ENCODE data around the gene ENC1.

Gene ENC1

GRCh38 chr5:74608736-74609601 lies 31.6 kb downstream of the ENC1 start:
- no peak for DNase-seq (ENCODE audit: low spot score)

- DNase-seq (ENCODE audit: low spot score), result no peak
Observed at GRCh38 chr5:74605759-74606158, 34.8 kb downstream of the ENC1 start.

DNA sequence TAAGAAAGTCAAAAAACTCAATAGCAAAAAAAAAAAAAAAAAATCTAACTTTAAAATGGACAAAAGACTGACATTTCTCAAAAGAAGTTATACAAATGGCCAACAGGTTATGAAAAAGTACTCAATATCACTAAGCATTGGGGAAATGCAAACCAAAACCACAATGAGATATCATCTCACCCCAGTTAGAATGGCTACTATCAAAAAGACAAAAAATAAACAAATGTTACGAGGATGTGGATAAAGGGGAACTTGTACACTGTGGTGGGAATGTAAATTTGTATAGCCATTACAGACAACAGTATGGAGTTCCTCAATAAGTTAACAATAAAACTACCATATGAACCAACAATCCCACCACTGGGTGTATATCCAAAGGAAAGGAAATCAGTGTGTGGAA lies 37.2 kb downstream of the ENC1 start:
- DNase-seq (ENCODE audit: low spot score), result no peak

DNA sequence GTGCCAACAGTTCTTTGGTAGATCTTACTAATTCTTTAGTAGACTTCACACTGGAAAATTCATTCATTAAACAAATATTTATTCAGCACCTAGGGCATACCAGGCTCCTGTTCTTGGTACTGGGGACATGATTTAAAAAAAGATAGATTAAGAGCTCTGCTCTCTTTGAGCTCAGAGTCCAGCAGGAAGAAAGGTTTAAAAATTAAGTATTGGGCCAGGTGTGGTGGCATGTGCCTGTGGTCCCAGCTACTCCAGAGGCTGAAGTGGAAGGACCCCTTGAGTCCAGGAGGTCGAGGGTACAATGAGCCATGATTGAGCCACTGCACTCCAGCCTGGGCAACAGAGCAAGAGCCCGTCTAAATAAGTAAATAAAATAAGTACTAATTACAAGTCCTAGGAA lies 41.4 kb downstream of the ENC1 start:
- DNase-seq (ENCODE audit: low spot score), result no peak

GRCh38 chr5:74598731-74599130 lies 41.8 kb downstream of the ENC1 start:
- DNase-seq (ENCODE audit: low spot score), result no peak

DNA sequence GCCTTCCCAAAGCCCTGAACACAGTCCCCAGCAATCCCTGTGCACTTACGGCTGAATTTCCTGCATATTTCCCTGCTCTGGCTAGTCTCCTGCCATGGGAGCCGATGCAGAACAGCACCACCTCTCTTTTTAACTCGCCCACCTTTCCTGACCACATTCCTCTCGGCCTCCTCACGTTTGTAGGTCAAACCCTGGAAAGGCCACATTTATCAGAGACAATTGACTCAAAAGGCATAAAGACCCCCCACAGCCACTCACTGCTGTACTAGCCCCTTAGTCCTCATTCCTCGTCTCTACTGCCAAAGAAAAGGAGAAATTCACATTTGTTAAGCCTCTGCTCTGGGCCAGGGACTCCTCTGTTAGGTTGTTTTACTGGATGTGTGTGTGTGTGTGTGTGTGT lies 43.6 kb downstream of the ENC1 start:
- no peak for DNase-seq (ENCODE audit: low spot score)

- DNase-seq (ENCODE audit: low spot score), result no peak
Observed at GRCh38 chr5:74595143-74595925, 45.2 kb downstream of the ENC1 start.

DNA sequence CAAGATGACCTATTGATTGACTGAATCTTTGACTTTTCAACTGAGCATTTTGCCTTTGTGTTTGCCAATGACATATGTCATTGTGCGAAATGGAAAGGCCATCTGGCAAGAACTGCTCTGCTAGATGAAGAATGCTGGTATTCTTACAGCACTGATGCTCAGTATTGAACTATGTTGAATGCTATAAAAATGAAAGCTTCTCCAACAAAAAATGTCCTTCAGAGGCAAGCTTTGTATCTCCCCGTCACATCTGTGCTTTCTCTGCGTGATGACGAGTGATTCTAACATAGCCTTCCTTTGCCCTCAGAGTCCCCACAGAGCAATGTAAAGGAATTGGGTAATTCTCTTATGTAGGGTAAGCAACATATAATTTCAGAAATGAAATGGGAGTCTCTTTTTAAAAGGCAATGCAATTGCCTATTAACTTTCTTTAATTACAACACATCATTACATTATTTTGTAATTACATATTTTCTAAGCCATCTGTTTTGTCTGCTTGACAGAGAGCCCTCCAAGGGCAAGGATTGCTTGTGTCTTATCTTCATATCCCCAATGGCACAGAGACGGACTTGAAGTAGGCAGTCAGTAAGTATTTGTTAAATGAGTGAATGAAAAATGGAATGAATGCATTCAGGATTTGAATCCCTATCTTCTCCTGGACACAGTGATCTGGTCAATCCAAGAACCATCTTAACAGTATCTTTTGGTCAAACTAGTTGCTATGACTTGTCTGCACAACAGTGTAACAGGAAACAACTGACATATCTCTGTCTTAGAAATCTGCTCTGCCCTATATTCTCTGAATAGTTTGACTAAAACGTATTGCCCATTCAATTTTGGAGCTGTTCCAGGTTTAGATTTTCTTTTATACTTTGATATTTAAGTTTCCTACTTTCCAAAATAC lies 46.1 kb downstream of the ENC1 start:
- DNase-seq (ENCODE audit: low spot score), result no peak

DNA sequence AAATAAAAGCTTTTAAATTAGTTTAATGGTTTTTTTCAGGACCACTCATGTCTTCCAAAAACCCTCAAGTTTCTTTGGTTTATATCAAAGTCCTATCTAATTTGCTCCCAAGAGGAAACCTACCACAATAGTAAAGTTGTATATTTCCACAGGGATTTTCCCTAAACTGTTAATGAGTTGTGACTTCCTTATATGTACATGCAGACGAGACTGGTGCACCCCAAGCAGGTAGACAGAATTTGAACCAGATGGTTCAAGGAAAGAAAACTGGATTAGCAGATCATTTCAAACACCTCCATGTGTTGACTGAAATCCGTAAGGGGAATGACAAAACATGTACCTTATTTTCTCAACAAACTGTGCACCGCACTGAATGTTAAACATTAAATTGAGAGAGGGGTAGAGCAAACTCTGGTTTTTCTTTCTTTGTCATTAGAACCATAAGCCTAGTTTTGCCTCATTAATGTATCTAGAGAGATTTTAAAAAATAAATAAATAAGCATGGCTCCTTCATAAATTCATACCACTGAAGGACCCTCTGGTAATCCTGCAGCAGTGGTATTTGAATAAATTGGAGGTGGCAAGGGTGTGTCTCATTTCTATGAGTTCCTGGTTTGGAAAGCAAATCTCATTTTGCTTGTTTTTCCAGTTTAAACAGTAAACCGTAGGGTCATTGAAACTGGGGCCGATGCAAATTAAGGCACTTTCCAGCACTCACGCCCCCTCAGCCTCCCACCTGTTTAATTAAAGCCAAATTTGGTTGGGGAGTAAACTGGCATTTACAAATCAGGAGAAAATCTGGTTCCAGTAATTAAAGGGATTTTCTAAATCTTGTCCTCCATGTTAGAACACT lies 51.1 kb downstream of the ENC1 start:
- DNase-seq (ENCODE audit: low spot score), result no peak

GRCh38 chr5:74588415-74588814 lies 52.1 kb downstream of the ENC1 start:
- no peak for DNase-seq (ENCODE audit: low spot score)

GRCh38 chr5:74587890-74588289 lies 52.6 kb downstream of the ENC1 start:
- DNase-seq (ENCODE audit: low spot score), result no peak

- no peak for DNase-seq (ENCODE audit: low spot score)
Observed at GRCh38 chr5:74587300-74587699, 53.2 kb downstream of the ENC1 start.

- DNase-seq (ENCODE audit: low spot score), result no peak
Observed at GRCh38 chr5:74586856-74587255, 53.7 kb downstream of the ENC1 start.

GRCh38 chr5:74582853-74583252 lies 57.7 kb downstream of the ENC1 start:
- no peak for DNase-seq (ENCODE audit: low spot score)

DNA sequence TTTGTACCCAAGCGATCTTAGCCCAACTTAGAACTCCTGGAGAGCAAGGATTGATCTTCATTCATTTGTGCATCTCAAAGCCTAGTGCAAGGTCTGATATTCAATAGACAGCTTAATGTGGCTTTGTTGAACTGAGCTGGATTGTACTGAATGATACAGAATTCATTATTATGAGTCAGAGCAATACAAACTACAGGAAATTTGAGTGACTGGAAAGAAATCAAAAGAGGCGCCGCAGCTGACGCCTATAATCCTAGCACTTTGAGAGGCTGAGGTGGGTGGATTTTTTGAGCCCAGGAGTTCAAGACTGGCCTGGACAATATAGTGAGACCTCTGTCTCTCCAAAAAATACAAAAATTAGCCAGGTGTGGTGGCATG lies 58.6 kb downstream of the ENC1 start:
- no peak for DNase-seq (ENCODE audit: low spot score)

- no peak for DNase-seq (ENCODE audit: low spot score)
Observed at GRCh38 chr5:74580729-74581109, 59.8 kb downstream of the ENC1 start.

- DNase-seq (ENCODE audit: low spot score), result no peak
Observed at GRCh38 chr5:74579215-74579614, 61.3 kb downstream of the ENC1 start.

DNA sequence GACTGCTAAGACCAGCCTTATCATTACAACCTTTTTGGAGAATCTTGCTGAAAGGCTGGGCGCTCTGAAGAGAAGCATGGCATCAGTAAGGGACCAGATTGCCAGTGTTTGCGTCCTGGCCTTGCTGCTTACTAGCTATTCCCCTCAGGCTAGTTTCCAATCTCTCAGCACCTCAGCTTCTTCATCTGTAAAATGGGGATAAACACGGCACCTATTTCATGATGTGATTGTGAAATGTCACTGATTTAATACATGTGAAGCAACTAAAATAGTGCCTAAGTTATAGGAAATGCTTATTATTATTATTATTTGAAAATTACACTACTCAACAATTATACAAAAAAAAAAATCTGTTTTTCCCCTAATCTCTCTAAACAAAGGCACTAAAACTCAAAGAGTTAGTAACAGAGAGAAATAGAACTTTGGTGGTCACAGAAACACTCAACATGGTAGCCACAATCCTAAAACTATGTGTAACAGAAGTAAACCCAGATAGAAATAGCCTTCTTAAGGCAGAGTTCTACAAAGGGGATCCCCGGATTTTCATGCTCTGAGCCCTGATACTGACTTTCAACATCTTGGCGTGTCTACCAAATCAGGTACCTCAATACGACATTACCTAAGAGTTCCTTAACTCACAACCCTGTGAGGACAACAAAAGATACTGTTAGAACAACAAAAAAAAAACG lies 62.0 kb downstream of the ENC1 start:
- DNase-seq (ENCODE audit: low spot score), result no peak
